ENCODE measurements around the gene FRAT1.

DNA sequence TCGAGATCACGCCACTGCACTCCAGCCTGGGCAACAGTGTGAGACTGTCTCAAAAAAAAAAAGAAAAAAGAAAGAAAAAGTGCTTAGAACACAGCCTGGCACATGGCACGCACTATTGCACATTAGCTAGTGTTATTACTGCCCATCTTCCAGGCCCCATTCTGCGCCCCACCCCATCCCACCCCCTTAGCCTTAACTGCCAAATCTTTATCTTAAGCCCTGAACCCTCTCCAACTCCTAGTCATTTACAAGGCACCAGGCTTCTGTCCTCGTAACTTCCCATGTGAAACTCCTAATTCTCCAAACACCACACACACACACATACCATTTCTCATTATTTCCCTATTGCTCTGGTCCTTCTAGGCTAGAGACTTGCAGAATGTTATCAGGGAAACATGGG lies 10.7 kb downstream of the FRAT1 start:
- TF ChIP-seq SUZ12 (IDR thresholded peaks at IDR 0.05) (no peak), SP1 (IDR thresholded peaks at IDR 0.05) (no peak), FOXM1 (IDR thresholded peaks at IDR 0.05; ENCODE audit: borderline replicate concordance) (no peak), BHLHE40 (IDR thresholded peaks at IDR 0.05; ENCODE audit: borderline replicate concordance) (no peak), HDGF (IDR thresholded peaks at IDR 0.05; ENCODE audit: borderline replicate concordance) (no peak)

Data from HEK293T (cell line).